ENCODE data around the gene KCND3. TPM values are rescaled to one million over a fixed set of nuclear protein-coding genes. Genes with fewer than 3 reads are reported as not detected.

KCND3 gene
- total and polyA plus RNA-seq, 12 donors: 3.5 to 24.7 (median 15.2) TPM

DNA sequence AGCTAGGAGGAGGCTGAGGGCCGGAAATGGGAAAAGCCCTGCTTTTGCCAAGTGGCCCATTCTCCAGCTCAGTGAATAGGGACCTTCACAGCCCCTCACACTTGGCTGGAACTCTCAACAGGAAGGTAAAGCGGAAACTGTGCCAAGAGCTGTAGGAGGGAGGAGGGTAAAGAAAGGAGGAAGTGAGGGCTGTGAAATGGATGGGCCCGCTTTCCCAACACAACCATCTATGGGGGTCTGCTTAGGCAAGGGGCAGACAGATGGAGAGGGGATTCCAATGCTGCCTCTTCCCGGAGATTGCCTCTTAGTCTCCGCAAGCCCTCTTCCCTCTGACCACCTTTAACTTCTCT, 255.5 kb downstream of the KCND3 start:
- Histone ChIP-seq H3K4me1 (peaks cover 39 to 98% (median 92%) of the 10 kb centered on the region in 9 donors), H3K27ac (peak overlapping the region in 9 of 10 donors; percentile 51 to 98 (median 81)), H3K27me3 (no peaks in the 10 kb centered on the region), H3K4me3 (peak overlapping the region in 3 of 10 donors; percentile 9 to 15 (median 12)), H3K9me3 (no peaks in the 10 kb centered on the region), H3K36me3 (peaks cover 0 to 21% (median 0%) of the 10 kb centered on the region in 9 donors)
- intact Hi-C loops (cut with DNase I): loop anchor here in 1 of 10 donors (10.0 kb wide), 1 partner anchor 971 kb away; the partner anchor contains the start of gene RHOC
- DNase-seq (no peak), ATAC-seq (peak in 2 of 8 donors; percentile 6 to 10)
- 62% methylated on average over 5 of the region's 5 CpGs for WGBS, 2 donors
- TF ChIP-seq, protein P1, sequence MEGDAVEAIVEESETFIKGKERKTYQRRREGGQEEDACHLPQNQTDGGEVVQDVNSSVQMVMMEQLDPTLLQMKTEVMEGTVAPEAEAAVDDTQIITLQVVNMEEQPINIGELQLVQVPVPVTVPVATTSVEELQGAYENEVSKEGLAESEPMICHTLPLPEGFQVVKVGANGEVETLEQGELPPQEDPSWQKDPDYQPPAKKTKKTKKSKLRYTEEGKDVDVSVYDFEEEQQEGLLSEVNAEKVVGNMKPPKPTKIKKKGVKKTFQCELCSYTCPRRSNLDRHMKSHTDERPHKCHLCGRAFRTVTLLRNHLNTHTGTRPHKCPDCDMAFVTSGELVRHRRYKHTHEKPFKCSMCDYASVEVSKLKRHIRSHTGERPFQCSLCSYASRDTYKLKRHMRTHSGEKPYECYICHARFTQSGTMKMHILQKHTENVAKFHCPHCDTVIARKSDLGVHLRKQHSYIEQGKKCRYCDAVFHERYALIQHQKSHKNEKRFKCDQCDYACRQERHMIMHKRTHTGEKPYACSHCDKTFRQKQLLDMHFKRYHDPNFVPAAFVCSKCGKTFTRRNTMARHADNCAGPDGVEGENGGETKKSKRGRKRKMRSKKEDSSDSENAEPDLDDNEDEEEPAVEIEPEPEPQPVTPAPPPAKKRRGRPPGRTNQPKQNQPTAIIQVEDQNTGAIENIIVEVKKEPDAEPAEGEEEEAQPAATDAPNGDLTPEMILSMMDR (IDR thresholded peaks at IDR 0.05): no peak

- Histone ChIP-seq H3K27me3 (no peaks in the 10 kb centered on the region), H3K9me3 (no peaks in the 10 kb centered on the region), H3K36me3 (peaks cover 0 to 21% (median 0%) of the 10 kb centered on the region in 9 donors), H3K27ac (peak overlapping the region in 9 of 10 donors; percentile 51 to 98 (median 81)), H3K4me3 (peak overlapping the region in 3 of 10 donors; percentile 9 to 15 (median 12)), H3K4me1 (peaks cover 39 to 99% (median 95%) of the 10 kb centered on the region in 9 donors)
- intact Hi-C loops (cut with DNase I): loop anchor here in 1 of 10 donors (10.0 kb wide), 1 partner anchor 971 kb away; the partner anchor contains the start of gene RHOC
- DNase-seq (peak; percentile 79 to 83), ATAC-seq (peak; percentile 24 to 80 (median 45))
- 35 to 52% methylated on average over 7 to 9 of the region's 9 CpGs for WGBS, 2 donors
- TF ChIP-seq, protein P1 (IDR thresholded peaks at IDR 0.05): no peak
Measured at GRCh38 chr1:111733183-111733991, 256.1 kb downstream of the KCND3 start.

DNA sequence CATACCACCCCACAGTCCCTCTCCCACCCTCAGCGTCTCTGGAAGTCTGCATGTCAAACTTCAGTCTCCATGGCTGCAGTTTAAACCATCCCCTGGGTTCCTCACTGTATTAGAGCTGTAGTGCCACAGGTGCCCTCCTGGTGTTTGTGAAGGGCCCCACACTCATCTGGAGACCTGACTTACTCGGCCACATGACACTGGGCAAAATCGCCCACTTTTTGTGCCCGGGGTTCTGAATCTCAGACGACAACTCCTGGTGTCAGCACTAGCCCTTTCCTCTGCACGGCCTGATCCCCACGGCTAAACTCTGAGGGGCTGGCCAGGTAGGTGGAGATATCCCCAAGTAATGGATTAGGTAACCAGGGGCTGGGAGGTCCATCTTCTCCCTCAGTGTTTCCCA, 256.8 kb downstream of the KCND3 start:
- H3K9me3 ChIP-seq: no peaks in the 10 kb centered on the region
- DNase-seq: no peak
- H3K27ac ChIP-seq: peak overlapping the region in 9 of 10 donors; percentile 1 to 98 (median 81)
- WGBS, 2 donors: 89 to 90% methylated on average over 7 of the region's 7 CpGs
- ATAC-seq: no peak
- no peak overlapping the region for H3K4me3 ChIP-seq
- intact Hi-C loops (cut with DNase I): loop anchor here in 1 of 10 donors (10.0 kb wide), 1 partner anchor 972 kb away; the partner anchor contains the start of gene RHOC
- no peaks in the 10 kb centered on the region for H3K27me3 ChIP-seq
- TF ChIP-seq, protein P1 (IDR thresholded peaks at IDR 0.05): no peak
- H3K36me3 ChIP-seq: peaks cover 0 to 21% (median 0%) of the 10 kb centered on the region in 9 donors
- peaks cover 36 to 97% (median 91%) of the 10 kb centered on the region in 9 donors for H3K4me1 ChIP-seq

DNA sequence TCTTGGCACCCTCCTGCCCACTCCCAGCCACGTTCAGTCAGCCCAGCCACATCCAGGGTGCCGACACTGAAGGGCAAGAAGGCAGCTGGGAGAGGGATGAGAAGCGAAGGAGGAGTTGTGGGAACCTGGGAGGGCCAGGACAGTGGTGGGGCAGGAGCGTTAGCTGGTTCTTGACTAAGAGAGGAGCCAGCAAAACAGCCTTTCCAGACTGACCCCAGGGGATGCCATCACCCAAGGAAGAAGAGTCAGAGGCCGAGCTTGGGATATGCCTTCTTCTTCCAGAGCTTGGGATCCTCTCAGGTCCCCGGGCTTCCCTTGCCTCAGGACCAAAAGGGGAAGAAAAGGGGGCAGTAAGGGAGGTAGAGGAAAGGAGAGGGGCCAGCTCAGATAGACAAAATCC, 257.5 kb downstream of the KCND3 start:
- WGBS, 2 donors: 76 to 80% methylated on average over 6 of the region's 6 CpGs

More for the DNA sequence above, 257.5 kb downstream of the KCND3 start:
- intact Hi-C loops (cut with DNase I): loop anchor here in 1 of 10 donors (10.0 kb wide), 1 partner anchor 973 kb away; the partner anchor contains the start of gene RHOC
- DNase-seq: no peak
- H3K27ac ChIP-seq: peak overlapping the region in 6 of 10 donors; percentile 34 to 97 (median 82)
- H3K27me3 ChIP-seq: no peaks in the 10 kb centered on the region
- no peaks in the 10 kb centered on the region for H3K9me3 ChIP-seq
- H3K4me3 ChIP-seq: no peak overlapping the region
- peaks cover 35 to 96% (median 83%) of the 10 kb centered on the region in 9 donors for H3K4me1 ChIP-seq
- TF ChIP-seq, protein P1 (IDR thresholded peaks at IDR 0.05): no peak
- peaks cover 0 to 28% (median 6%) of the 10 kb centered on the region in 9 donors for H3K36me3 ChIP-seq
- no peak for ATAC-seq

Data from heart right ventricle (tissue), 16 donors.